OCI-LY7 (cell line): ENCODE results near the gene C1orf226.

ENCODE experiments used
- EZH2phosphoT487 ChIP-seq: fragments of 200-600 bp; sonication (generic); IDR thresholded peaks from 2 replicates; pipeline ENCODE4 v1.6.1; 2018; ENCODE audit warnings: low read depth, borderline replicate concordance, mild to moderate bottlenecking, mixed run types, antibody characterized with exemption, low read length, moderate library complexity, mixed read lengths
- TF ChIP-seq, protein P1 (sequence below): fragments of 200-600 bp; sonication (generic); conservative IDR thresholded peaks from 2 replicates; pipeline ENCODE4 v1.5.1; 2014; ENCODE audit warnings: mild to moderate bottlenecking, antibody characterized with exemption, low read length, moderate library complexity, mixed read lengths

DNA sequence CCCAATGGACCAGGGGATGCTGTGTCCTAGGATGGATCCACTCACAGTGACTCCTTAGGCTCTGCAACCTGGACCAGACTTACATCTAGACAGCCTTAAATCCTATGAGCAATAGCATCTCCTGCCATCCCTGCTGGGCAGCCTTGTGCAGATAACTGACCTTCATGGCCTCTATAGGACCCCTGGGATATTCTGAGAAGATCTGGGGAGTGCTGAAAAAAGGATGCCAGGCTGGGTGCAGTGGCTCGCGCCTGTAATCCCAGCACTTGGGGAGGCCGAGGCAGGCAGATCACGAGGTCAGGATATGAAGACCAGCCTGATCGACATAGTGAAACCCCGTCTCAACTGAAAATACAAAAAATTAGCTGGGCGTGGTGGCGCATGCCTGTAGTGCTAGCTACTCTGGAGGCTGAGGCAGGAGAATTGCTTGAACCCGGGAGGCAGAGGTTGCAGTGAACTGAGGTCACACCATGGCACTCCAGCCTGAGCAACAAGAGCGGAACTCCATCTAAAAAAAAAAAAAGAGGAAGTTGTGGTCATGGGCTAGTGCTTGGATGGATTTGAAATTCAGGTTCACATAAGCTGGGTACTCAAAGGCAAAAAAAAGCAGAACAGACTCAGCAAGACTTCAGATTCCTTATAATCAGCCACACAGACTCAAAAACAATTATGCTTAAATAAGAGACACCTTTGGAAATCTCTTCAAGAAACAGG is 41.3 kb downstream of the C1orf226 start:
- TF ChIP-seq, protein P1, sequence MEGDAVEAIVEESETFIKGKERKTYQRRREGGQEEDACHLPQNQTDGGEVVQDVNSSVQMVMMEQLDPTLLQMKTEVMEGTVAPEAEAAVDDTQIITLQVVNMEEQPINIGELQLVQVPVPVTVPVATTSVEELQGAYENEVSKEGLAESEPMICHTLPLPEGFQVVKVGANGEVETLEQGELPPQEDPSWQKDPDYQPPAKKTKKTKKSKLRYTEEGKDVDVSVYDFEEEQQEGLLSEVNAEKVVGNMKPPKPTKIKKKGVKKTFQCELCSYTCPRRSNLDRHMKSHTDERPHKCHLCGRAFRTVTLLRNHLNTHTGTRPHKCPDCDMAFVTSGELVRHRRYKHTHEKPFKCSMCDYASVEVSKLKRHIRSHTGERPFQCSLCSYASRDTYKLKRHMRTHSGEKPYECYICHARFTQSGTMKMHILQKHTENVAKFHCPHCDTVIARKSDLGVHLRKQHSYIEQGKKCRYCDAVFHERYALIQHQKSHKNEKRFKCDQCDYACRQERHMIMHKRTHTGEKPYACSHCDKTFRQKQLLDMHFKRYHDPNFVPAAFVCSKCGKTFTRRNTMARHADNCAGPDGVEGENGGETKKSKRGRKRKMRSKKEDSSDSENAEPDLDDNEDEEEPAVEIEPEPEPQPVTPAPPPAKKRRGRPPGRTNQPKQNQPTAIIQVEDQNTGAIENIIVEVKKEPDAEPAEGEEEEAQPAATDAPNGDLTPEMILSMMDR: no peak
- no peak for TF ChIP-seq EZH2phosphoT487
